Right atrium auricular region (tissue), 2 donors: Measurements from ENCODE around the gene UBE2G2. TPM values are rescaled to one million over a fixed set of nuclear protein-coding genes. Genes with fewer than 3 reads are reported as not detected.

Experiments used
- DNase-seq: peaks from one replicate; pipeline ENCODE4 v3.0.0-alpha.2; 2019; ENCODE audit warnings: low spot score
- H3K27ac ChIP-seq, 2 donors: fragments of 200-600 bp; sonication (generic); 1 replicate in 1 of 2; 2 replicates in 1 of 2; pipeline ENCODE4 v1.5.1; 2016 to 2019
- H3K27me3 ChIP-seq, 2 donors: fragments of 200-600 bp; sonication (generic); one replicate each; pipeline versions ENCODE4 v1.5.1 to v1.6.0; 2017 to 2019
- H3K36me3 ChIP-seq: fragments of 200-600 bp; sonication (generic); one replicate; pipeline ENCODE4 v1.5.1; 2016
- H3K4me1 ChIP-seq, 2 donors: fragments of 200-600 bp; sonication (generic); one replicate each; pipeline versions ENCODE4 v1.5.1 to v1.6.0; 2017 to 2019
- H3K4me3 ChIP-seq, 2 donors: fragments of 200-600 bp; sonication (generic); 1 replicate in 1 of 2; 2 replicates in 1 of 2; pipeline ENCODE4 v1.5.1; 2017 to 2019; ENCODE audit warnings: mild to moderate bottlenecking in 1 of 2, moderate library complexity in 1 of 2
- H3K9me3 ChIP-seq, 2 donors: fragments of 200-600 bp; sonication (generic); one replicate each; pipeline ENCODE4 v1.5.1; 2019
- total RNA-seq, 2 donors: library from RNA; depleted of rRNA; stranded (reverse); fragments of >200 nt; gene quantifications; one replicate each; pipeline ENCODE4 v1.1.0, GENCODE V29; 2016
- TF ChIP-seq, protein P1 (sequence below), 2 donors: fragments of 200-600 bp; sonication (generic); IDR thresholded peaks; one replicate each; pipeline ENCODE4 v1.5.1; 2019; ENCODE audit warnings: antibody characterized with exemption in 2 of 2

UBE2G2 gene
- total RNA-seq, 2 donors from 2014 or later, result 47.5 to 52.5 TPM

DNA sequence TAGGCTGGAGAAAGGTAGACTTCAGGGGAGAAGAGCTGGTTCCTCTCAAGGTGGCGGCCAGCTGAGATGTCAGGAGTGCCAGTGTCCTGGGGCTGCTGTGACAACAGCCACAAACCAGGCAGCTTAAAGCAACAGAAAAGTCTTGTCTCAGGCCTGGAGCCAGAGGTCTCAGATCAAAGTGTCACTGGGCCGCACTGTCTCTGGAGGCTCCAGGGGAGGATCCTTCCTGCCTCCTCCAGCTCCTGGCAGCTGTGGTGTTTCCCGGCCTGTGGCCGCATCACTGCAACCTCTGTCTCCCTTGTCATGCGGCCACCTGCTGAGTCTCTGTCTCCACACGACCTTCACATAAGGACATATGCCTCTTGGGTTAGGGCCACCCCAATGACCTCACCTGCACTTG lies 65.8 kb downstream of the UBE2G2 start:
- H3K9me3 ChIP-seq, result peaks cover 12 to 39% of the 10 kb centered on the region in 2 donors
- TF ChIP-seq, protein P1, sequence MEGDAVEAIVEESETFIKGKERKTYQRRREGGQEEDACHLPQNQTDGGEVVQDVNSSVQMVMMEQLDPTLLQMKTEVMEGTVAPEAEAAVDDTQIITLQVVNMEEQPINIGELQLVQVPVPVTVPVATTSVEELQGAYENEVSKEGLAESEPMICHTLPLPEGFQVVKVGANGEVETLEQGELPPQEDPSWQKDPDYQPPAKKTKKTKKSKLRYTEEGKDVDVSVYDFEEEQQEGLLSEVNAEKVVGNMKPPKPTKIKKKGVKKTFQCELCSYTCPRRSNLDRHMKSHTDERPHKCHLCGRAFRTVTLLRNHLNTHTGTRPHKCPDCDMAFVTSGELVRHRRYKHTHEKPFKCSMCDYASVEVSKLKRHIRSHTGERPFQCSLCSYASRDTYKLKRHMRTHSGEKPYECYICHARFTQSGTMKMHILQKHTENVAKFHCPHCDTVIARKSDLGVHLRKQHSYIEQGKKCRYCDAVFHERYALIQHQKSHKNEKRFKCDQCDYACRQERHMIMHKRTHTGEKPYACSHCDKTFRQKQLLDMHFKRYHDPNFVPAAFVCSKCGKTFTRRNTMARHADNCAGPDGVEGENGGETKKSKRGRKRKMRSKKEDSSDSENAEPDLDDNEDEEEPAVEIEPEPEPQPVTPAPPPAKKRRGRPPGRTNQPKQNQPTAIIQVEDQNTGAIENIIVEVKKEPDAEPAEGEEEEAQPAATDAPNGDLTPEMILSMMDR (IDR thresholded peaks at IDR 0.05), result no peak
- no peaks in the 10 kb centered on the region for H3K36me3 ChIP-seq
- no peak overlapping the region for H3K27ac ChIP-seq
- H3K4me1 ChIP-seq, result no peaks in the 10 kb centered on the region
- DNase-seq, result no peak
- H3K27me3 ChIP-seq, result no peaks in the 10 kb centered on the region
- H3K4me3 ChIP-seq, result no peak overlapping the region

DNA sequence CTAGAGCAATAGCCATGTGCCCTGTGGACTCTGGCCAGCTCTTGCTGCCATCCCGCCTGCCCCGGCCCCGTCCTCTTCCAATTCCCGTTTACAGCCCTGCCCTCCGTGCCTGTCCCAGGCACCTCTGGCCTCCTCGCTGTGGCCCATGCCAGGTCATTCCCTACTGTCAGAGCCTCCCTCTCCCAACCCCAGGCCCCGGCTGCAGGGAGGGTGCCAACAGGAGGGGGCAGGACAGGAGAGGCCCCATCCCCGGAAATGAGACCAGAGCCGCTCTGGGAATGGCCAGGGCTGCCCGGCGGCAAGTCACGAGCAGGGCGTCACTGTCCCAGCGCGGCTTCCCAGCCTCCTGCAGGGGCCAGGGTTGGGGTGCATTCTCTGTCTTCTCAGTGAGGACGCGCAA lies 66.8 kb downstream of the UBE2G2 start:
- no peaks in the 10 kb centered on the region for H3K4me1 ChIP-seq
- H3K9me3 ChIP-seq, result peaks cover 12 to 38% of the 10 kb centered on the region in 2 donors
- TF ChIP-seq, protein P1 (IDR thresholded peaks at IDR 0.05), result no peak
- H3K27ac ChIP-seq, result no peak overlapping the region
- H3K4me3 ChIP-seq, result no peak overlapping the region
- no peak for DNase-seq
- H3K27me3 ChIP-seq, result no peaks in the 10 kb centered on the region
- H3K36me3 ChIP-seq, result no peaks in the 10 kb centered on the region

DNA sequence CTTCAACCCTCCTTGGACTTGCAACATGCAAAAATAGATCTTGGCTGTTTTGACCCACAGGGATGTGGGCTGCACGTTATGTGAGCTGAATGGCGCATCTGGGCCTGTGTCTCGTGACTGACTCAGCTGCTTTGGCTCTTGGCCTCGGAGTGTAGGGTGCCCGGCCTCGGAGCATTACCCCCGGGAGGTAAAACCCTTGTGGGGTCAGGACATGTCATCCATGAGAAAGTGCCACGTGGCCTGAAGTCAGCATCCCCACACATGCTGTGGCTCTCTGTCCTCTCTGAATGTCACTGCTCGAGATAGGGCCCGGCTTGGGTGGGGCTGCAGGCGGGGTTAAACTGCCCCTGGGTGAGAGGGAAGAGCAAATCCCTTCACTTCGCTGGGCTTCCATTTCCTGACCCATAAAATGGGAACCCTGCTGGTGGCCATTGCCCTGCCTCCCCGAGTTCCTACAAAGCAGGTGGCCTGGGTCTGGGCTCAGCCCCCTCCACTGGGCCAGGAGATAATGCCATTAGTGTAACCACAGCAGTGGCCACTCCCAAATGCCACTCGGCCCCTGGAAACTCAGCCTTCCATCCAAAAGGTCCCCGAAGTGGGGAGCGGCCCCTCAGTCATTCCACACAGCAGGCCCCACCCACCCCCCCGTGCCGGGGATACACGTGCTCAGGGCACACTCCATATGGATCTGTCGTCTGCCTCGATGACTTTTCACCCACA lies 67.4 kb downstream of the UBE2G2 start:
- Histone ChIP-seq H3K36me3 (no peaks in the 10 kb centered on the region), H3K9me3 (peaks cover 12 to 31% of the 10 kb centered on the region in 2 donors), H3K27ac (no peak overlapping the region), H3K27me3 (no peaks in the 10 kb centered on the region), H3K4me3 (no peak overlapping the region), H3K4me1 (no peaks in the 10 kb centered on the region)
- DNase-seq, result no peak
- TF ChIP-seq, protein P1 (IDR thresholded peaks at IDR 0.05), result no peak

DNA sequence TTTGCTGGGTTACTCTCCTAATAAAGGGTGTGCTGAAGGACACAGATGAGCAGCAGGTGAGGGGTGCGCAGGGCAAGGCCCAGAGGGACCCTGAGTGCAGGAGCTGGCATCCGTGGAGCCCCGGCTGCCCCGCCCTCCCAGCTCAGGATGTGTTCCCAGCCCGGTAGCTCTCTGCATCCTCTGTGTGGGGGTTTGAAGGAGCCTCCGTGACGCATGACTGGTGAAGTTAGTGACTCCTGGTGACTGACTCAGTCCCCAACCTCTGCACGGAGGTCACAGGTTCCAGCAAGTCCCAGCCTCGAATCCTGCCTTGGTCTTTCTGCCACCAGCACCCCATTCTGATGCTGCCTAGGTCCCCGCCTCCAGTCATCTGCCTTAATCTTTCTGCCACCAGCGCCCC lies 68.7 kb downstream of the UBE2G2 start:
- Histone ChIP-seq H3K36me3 (no peaks in the 10 kb centered on the region), H3K27me3 (no peaks in the 10 kb centered on the region), H3K4me1 (no peaks in the 10 kb centered on the region), H3K27ac (no peak overlapping the region), H3K9me3 (peaks cover 6 to 19% of the 10 kb centered on the region in 2 donors), H3K4me3 (no peak overlapping the region)
- TF ChIP-seq, protein P1 (IDR thresholded peaks at IDR 0.05), result no peak
- no peak for DNase-seq

DNA sequence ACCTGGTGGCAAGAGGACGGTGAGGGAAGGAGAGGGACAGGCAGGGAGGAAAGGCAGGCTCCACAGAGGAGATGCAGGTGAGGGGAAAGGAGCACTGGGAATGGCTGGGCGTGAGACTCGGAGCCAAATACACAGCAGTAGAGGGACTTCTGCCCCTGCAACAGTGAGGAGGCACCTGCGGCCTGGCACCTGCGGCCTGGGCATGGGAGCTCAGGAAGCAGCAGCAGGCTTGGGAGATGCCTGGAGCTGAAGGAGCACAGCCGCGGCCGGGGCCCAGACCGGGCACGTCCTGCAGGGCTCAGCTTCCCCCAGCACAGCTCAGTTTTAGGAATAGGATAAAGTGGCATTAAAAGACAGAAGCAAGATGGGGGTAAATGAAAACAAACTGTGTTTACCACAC lies 69.4 kb downstream of the UBE2G2 start:
- Histone ChIP-seq H3K4me3 (no peak overlapping the region), H3K36me3 (no peaks in the 10 kb centered on the region), H3K27ac (no peak overlapping the region), H3K9me3 (peaks cover 0 to 12% of the 10 kb centered on the region in 2 donors), H3K27me3 (no peaks in the 10 kb centered on the region), H3K4me1 (no peaks in the 10 kb centered on the region)
- DNase-seq, result no peak
- TF ChIP-seq, protein P1 (IDR thresholded peaks at IDR 0.05), result no peak
